ENCODE results near the gene RUNX2.

RUNX2 gene

DNA sequence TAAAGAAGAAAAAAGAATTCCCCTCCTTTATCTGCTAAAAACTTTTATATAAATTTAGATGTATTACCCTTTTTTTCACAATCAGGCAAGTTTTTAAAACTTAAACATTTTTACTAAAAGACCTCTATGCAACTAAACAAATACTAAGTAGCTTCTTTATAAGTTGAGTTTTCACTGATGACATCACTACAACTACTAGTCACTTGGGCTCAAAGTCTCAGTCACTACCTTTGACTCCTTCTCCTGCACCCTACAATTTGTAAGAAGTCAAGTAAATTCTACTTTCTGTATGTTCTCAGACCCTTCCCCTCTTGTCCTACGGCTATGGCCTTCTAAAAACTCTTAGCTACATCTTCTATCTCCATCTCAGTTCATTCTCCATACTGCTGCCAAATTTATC lies 38.4 kb downstream of the RUNX2 start:
- ChIA-PET CTCF (interaction anchor here (0.8 kb wide), 1 partner anchor 713 kb away, joined by 3 read pairs; no protein-coding TSS in a partner anchor), POLR2A (interaction anchor here (2.1 kb wide), 1 partner anchor 11 kb away, joined by 11 read pairs; the partner anchor contains the start of gene SUPT3H)
- DNase-seq (ENCODE audit: extremely low spot score): no peak
- TF ChIP-seq ARNT (IDR thresholded peaks at IDR 0.05): no peak
- no peak for TF ChIP-seq SUZ12 (IDR thresholded peaks at IDR 0.05)
- TF ChIP-seq HDGF (IDR thresholded peaks at IDR 0.05; ENCODE audit: borderline replicate concordance): no peak
- TF ChIP-seq, protein P1, sequence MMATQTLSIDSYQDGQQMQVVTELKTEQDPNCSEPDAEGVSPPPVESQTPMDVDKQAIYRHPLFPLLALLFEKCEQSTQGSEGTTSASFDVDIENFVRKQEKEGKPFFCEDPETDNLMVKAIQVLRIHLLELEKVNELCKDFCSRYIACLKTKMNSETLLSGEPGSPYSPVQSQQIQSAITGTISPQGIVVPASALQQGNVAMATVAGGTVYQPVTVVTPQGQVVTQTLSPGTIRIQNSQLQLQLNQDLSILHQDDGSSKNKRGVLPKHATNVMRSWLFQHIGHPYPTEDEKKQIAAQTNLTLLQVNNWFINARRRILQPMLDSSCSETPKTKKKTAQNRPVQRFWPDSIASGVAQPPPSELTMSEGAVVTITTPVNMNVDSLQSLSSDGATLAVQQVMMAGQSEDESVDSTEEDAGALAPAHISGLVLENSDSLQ (IDR thresholded peaks at IDR 0.05): no peak
- no peak for TF ChIP-seq L3MBTL2 (conservative IDR thresholded peaks at IDR 0.05)
- no peak for TF ChIP-seq ELF4 (IDR thresholded peaks at IDR 0.05)
- no peak for TF ChIP-seq FOXM1 (IDR thresholded peaks at IDR 0.05; ENCODE audit: borderline replicate concordance)
- no peak for TF ChIP-seq BHLHE40 (IDR thresholded peaks at IDR 0.05; ENCODE audit: borderline replicate concordance)
- no peak for TF ChIP-seq SP1 (IDR thresholded peaks at IDR 0.05)
- TF ChIP-seq FOXA1 (IDR thresholded peaks at IDR 0.05): no peak
- no peak for TF ChIP-seq CTBP1 (IDR thresholded peaks at IDR 0.05; ENCODE audit: borderline replicate concordance)
- TF ChIP-seq LEF1 (IDR thresholded peaks at IDR 0.05; ENCODE audit: borderline replicate concordance): no peak
- no peak for TF ChIP-seq TARDBP (IDR thresholded peaks at IDR 0.05)
- TF ChIP-seq ZNF384 (IDR thresholded peaks at IDR 0.05): no peak
- TF ChIP-seq NFRKB (IDR thresholded peaks at IDR 0.05): no peak
- no peak for TF ChIP-seq FOXK2 (IDR thresholded peaks at IDR 0.05)

DNA sequence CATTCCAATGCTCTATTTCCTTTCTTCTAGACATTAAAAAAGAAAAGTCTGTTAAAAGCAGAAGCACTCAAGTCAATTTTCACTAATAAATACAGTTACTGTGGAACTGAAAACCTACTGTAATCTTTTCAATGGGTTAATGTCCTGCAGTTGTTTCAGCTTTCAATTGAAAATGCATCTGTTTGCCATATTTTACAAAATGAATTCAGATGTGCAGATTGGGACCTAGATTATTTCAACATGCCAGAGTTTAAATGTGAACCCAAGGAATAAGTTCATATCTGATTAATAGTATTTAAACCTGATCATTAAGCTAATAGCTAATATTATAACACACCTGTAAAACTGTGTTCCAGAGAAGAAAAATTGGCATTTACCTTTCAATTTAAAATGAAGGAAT lies 39.9 kb downstream of the RUNX2 start:
- ChIA-PET POLR2A (no interaction called here), CTCF (no interaction called here)
- TF ChIP-seq L3MBTL2 (conservative IDR thresholded peaks at IDR 0.05) (no peak), ZNF384 (IDR thresholded peaks at IDR 0.05) (no peak), NFRKB (IDR thresholded peaks at IDR 0.05) (no peak), ELF4 (IDR thresholded peaks at IDR 0.05) (no peak), SUZ12 (IDR thresholded peaks at IDR 0.05) (no peak), BHLHE40 (IDR thresholded peaks at IDR 0.05; ENCODE audit: borderline replicate concordance) (no peak), HDGF (IDR thresholded peaks at IDR 0.05; ENCODE audit: borderline replicate concordance) (no peak), FOXK2 (IDR thresholded peaks at IDR 0.05) (no peak), FOXM1 (IDR thresholded peaks at IDR 0.05; ENCODE audit: borderline replicate concordance) (no peak), SP1 (IDR thresholded peaks at IDR 0.05) (no peak)
- TF ChIP-seq, protein P1 (IDR thresholded peaks at IDR 0.05): no peak
- DNase-seq (ENCODE audit: extremely low spot score): no peak

DNA sequence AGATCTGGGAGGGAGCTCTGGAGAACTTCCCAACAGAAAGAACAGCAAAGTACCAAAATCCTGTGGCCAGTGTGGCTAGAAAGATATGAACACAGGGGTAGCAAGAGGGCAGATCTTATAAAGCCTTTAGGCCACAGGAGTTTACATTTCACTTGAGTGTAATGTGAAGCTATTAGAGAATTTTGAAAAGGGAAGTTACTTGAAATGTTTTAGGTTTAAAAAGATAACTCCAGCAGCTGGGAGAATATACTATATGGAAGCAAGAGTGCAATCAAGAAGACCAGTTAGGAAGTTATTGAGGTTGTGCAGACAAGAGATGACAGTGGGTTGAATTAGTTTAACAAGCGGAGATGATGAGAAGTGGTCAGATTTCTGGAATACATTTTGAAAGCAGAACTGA lies 41.7 kb downstream of the RUNX2 start:
- TF ChIP-seq TARDBP (IDR thresholded peaks at IDR 0.05) (no peak), CTBP1 (IDR thresholded peaks at IDR 0.05; ENCODE audit: borderline replicate concordance) (no peak), HDGF (IDR thresholded peaks at IDR 0.05; ENCODE audit: borderline replicate concordance) (no peak), BHLHE40 (IDR thresholded peaks at IDR 0.05; ENCODE audit: borderline replicate concordance) (no peak), SUZ12 (IDR thresholded peaks at IDR 0.05) (no peak), NFRKB (IDR thresholded peaks at IDR 0.05) (no peak)
- TF ChIP-seq, protein P1 (IDR thresholded peaks at IDR 0.05): no peak
- ChIA-PET POLR2A (no interaction called here), CTCF (no interaction called here)
- no peak for DNase-seq (ENCODE audit: extremely low spot score)

DNA sequence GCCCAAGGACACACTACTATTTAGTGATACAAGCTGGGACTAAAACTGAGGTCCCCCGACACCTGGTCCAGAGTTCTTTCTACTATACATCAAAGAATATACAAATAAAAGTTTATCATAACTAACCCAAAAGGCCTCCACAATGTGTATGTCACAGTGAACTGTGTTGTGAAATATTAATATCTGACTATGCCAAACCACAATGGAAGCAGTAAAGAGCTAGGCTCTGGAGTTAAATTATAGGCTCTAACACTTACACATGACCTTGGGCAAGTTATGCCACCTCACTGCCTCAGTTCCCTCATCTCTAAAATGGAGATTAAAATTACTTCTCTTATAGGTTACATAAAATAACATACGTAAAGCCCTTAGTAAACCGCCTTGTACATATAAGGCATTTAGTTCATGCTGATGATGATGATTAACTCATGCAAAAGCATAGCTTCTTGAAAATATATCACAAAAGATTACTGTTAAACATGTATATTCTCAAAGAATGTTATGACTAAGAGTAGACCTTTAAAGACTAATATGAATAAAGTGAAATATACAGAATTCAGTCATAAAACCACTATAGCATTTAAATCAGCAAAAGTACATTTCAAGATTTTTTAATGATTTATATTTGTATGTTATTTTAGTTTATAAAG lies 43.9 kb downstream of the RUNX2 start:
- no peak for DNase-seq (ENCODE audit: extremely low spot score)
- TF ChIP-seq CTBP1 (IDR thresholded peaks at IDR 0.05; ENCODE audit: borderline replicate concordance): no peak
- TF ChIP-seq FOXA1 (IDR thresholded peaks at IDR 0.05): no peak
- no peak for TF ChIP-seq ARNT (IDR thresholded peaks at IDR 0.05)
- no peak for TF ChIP-seq LEF1 (IDR thresholded peaks at IDR 0.05; ENCODE audit: borderline replicate concordance)
- TF ChIP-seq ZNF384 (IDR thresholded peaks at IDR 0.05): no peak
- no peak for TF ChIP-seq TARDBP (IDR thresholded peaks at IDR 0.05)
- no peak for TF ChIP-seq SUZ12 (IDR thresholded peaks at IDR 0.05)
- no peak for TF ChIP-seq BHLHE40 (IDR thresholded peaks at IDR 0.05; ENCODE audit: borderline replicate concordance)
- no peak for TF ChIP-seq FOXK2 (IDR thresholded peaks at IDR 0.05)
- ChIA-PET CTCF (interaction anchor here (0.6 kb wide), 1 partner anchor 362 kb away, joined by 3 read pairs; no protein-coding TSS in a partner anchor), POLR2A (no interaction called here)

DNA sequence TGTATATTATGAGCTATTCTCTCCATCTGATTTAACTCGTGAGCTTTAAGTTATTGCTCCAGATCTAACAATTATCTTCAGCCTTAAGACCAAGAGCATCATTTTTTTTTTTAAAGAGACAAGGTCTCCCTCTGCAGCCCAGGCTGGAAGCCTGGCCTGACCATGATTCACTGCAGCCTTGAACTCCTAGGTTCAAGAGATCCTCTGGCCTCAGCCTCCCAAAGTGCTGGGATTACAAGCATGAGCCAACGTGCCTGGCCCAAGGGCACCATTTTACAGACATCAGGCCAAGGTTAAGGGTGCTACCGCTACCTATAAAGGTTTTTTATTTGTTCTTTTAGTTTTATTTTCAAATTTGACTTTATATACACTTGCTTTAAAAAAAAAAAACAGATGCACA lies 47.3 kb downstream of the RUNX2 start:
- no peak for DNase-seq (ENCODE audit: extremely low spot score)
- TF ChIP-seq NFRKB (IDR thresholded peaks at IDR 0.05) (no peak), ARNT (IDR thresholded peaks at IDR 0.05) (no peak), LEF1 (IDR thresholded peaks at IDR 0.05; ENCODE audit: borderline replicate concordance) (no peak), FOXA1 (IDR thresholded peaks at IDR 0.05) (no peak)
- ChIA-PET CTCF (interaction anchor here (0.6 to 1.1 kb wide), 2 partner anchors 10 to 78 kb away, joined by 3 read pairs; no protein-coding TSS in a partner anchor), POLR2A (interaction anchor here (0.6 kb wide), 2 partner anchors 24 to 206 kb away, joined by 3 to 4 read pairs; no protein-coding TSS in a partner anchor)

DNA sequence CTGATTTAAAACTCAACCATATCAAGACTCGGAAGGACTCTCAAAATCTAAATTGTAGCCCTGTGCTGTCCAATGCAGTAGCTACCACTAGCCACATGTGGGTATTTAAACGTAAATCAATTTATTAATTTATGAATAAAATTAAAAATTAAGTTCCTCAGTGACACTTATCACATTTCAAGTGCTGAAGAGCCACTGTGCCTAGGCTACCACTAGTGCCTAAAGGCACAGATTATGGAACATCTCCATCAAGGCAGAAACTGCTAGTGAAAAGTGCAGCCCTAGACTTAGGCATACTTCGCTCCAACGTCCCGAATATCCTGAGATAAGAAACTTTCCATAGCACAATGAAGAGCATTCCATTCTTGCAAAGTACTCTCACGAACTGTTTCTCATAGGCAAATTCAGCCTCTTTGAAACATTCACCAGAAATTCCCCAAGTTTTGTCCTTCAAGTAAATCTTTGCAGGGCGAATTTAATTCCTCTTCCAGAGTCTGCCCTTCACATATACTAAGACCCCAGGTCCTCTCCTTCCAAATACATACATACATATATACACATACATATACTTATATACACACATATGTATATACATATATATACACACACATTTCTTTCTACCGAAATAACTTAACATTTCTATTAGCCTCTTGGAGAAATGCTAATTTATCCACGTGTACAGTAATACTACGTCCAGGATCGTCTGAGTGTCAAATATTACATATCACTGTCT lies 48.3 kb downstream of the RUNX2 start:
- CTCF ChIA-PET: interaction anchor here (1.1 kb wide), 1 partner anchor 11 kb away, joined by 3 read pairs; no protein-coding TSS in a partner anchor
- DNase-seq (ENCODE audit: extremely low spot score): no peak
- TF ChIP-seq BHLHE40 (IDR thresholded peaks at IDR 0.05; ENCODE audit: borderline replicate concordance) (no peak), ELF4 (IDR thresholded peaks at IDR 0.05) (no peak), HDGF (IDR thresholded peaks at IDR 0.05; ENCODE audit: borderline replicate concordance) (no peak), TARDBP (IDR thresholded peaks at IDR 0.05) (no peak), ARNT (IDR thresholded peaks at IDR 0.05) (no peak)
- POLR2A ChIA-PET: interaction anchor here (0.8 to 3.2 kb wide), 5 partner anchors 10 to 570 kb away, joined by 3 to 33 read pairs (median 11); no protein-coding TSS in a partner anchor

All from HEK293T (cell line).